Measurements from ENCODE around the gene CHI3L1.

Gene CHI3L1

DNA sequence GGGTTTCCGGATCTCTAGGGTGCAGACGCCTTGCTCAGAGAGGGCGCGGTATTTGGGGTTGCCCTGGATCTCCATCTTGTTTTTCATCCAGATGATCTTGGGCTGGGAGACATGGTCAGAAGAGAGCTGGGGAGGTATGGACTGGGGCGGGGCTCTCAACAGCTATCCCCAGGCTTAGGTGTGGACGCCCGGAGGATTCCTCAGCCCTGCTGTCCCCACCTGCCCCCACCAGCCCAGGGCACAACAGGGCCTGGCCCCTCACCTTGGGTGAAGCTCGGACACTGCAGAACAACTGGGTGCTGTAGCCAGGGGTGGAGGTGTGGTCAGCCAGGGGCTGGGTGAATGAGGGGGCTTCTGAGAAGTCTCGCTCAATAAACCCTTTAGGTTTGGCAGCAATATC, 17.5 kb downstream of the CHI3L1 start:
- Histone ChIP-seq H3K4me3 (replicated peaks; ENCODE audit: low read depth, low read length) (no peak overlapping the region), H3K27me3 (replicated peaks; ENCODE audit: control insufficient read depth, insufficient read depth, low read length) (no peaks in the 10 kb centered on the region; the same call in 1 of the 2 replicates), H3K36me3 (ENCODE audit: control insufficient read depth, insufficient read depth, low read length) (no peaks in the 10 kb centered on the region)
- TF ChIP-seq, protein P1, sequence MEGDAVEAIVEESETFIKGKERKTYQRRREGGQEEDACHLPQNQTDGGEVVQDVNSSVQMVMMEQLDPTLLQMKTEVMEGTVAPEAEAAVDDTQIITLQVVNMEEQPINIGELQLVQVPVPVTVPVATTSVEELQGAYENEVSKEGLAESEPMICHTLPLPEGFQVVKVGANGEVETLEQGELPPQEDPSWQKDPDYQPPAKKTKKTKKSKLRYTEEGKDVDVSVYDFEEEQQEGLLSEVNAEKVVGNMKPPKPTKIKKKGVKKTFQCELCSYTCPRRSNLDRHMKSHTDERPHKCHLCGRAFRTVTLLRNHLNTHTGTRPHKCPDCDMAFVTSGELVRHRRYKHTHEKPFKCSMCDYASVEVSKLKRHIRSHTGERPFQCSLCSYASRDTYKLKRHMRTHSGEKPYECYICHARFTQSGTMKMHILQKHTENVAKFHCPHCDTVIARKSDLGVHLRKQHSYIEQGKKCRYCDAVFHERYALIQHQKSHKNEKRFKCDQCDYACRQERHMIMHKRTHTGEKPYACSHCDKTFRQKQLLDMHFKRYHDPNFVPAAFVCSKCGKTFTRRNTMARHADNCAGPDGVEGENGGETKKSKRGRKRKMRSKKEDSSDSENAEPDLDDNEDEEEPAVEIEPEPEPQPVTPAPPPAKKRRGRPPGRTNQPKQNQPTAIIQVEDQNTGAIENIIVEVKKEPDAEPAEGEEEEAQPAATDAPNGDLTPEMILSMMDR (IDR thresholded peaks at IDR 0.05; ENCODE audit: insufficient read depth, low read length, poor library complexity, severe bottlenecking) = no peak
- no peak for DNase-seq (ENCODE audit: extremely low read depth, insufficient read length)

DNA sequence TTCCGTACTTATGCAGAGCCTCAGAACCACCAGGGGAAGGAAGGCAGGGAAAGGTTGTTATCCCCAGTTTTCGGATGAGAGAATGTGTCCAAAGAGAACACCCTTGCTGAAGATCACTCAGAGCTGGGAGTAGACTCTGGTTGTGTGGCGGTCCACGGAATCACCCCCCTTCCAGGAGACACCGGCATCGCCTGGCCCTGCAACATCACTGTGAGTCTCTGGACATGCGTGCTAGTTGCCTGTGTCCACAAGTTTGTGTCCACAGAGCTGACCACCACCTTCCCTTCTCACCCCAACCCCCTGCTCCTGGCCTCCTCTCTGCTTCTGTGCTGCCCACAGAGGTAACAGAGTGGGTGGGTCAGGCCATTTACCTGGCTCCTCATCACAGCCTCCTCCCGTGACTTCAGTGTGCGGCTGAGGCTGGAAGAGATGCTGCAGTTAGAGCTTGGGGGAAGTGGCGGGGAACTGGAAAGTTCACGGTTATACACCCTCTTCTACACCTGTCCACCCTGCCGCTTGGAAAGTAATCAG, 18.2 kb downstream of the CHI3L1 start:
- no peaks in the 10 kb centered on the region; the same call in 1 of the 2 replicates for H3K27me3 ChIP-seq (replicated peaks; ENCODE audit: control insufficient read depth, insufficient read depth, low read length)
- TF ChIP-seq, protein P1 (IDR thresholded peaks at IDR 0.05; ENCODE audit: insufficient read depth, low read length, poor library complexity, severe bottlenecking) = no peak

GRCh38 chr1:203167913-203168200, 18.6 kb downstream of the CHI3L1 start:
- Histone ChIP-seq H3K4me3 (replicated peaks; ENCODE audit: low read depth, low read length) (no peak overlapping the region), H3K36me3 (ENCODE audit: control insufficient read depth, insufficient read depth, low read length) (no peaks in the 10 kb centered on the region), H3K27me3 (replicated peaks; ENCODE audit: control insufficient read depth, insufficient read depth, low read length) (no peaks in the 10 kb centered on the region; the same call in 1 of the 2 replicates)
- TF ChIP-seq, protein P1 (IDR thresholded peaks at IDR 0.05; ENCODE audit: insufficient read depth, low read length, poor library complexity, severe bottlenecking) = no peak
- DNase-seq (ENCODE audit: extremely low read depth, insufficient read length) = no peak

More for the DNA sequence above, 18.2 kb downstream of the CHI3L1 start:
- no peaks in the 10 kb centered on the region for H3K36me3 ChIP-seq (ENCODE audit: control insufficient read depth, insufficient read depth, low read length)
- no peak for DNase-seq (ENCODE audit: extremely low read depth, insufficient read length)
- H3K4me3 ChIP-seq (replicated peaks; ENCODE audit: low read depth, low read length) = no peak overlapping the region

DNA sequence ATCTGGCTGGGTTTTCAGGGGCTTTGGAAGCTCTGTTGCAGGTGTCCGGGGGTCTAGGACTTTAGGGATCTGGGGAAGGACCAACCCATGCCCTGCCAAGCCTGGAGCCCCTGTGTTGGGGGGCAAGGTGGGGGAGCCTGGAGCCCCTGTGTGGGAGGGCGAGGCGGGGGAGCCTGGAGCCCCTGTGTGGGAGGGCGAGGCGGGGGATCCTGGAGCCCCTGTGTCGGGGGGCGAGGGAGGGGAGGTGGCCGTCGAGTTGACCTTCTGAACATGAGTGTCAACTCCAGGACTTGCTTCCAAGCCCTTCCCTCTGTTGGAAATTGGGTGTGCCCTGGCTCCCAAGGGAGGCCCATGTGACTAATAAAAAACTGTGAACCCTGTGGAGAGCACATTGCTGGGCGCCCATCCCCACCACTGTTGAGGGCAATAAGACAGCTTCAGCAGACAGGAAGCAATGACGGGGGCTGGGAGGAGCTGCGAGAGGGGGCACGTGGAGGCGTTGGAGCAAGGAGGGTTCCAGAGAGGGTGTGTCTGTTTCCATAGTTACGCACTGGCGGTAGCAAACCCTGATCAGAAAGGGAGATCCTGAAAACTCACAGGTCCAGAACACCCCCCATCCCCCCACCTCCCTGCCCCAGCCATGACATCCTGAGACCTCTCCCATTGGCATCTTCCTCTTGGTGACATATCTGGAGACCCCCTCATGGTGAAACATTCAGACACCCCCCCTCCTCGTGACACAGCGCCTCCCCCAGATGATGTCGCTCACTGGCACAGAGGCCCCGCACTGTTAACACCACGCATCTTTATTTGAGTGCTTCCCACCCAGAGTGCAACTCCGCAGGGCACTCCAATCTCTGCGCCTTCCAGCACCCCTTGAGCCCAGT, 19.2 kb downstream of the CHI3L1 start:
- no peak for DNase-seq (ENCODE audit: extremely low read depth, insufficient read length)
- no peak overlapping the region for H3K4me3 ChIP-seq (replicated peaks; ENCODE audit: low read depth, low read length)
- no peaks in the 10 kb centered on the region; the same call in 1 of the 2 replicates for H3K27me3 ChIP-seq (replicated peaks; ENCODE audit: control insufficient read depth, insufficient read depth, low read length)

DNA sequence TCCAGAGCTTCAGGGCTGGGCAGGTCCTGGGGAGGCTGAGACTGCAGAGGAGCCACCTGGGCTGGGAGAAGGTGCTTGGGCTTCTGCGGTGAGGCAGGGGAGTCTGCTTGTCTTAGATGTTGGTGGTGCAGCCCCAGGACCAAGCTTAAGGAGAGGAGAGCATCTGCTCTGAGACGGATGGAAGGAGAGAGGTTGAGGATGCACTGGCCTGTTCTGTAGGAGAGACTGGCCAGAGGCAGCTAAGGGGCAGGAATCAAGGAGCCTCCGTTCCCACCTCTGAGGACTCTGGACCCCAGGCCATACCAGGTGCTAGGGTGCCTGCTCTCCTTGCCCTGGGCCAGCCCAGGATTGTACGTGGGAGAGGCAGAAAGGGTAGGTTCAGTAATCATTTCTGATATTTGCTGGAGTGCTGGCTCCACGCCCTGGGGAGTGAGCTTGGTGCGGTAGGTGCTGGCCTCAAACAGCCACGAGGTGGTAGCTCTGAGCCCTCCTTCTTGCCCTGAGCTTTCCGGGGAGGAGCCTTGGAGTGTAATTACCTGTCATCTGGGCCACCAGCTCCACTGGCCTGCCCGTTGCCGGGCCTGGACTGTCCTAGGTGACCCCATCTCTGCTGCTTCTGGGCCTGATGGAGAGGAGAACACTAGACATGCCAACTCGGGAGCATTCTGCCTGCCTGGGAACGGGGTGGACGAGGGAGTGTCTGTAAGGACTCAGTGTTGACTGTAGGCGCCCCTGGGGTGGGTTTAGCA, 20.1 kb downstream of the CHI3L1 start:
- Histone ChIP-seq H3K4me3 (replicated peaks; ENCODE audit: low read depth, low read length) (no peak overlapping the region), H3K27me3 (replicated peaks; ENCODE audit: control insufficient read depth, insufficient read depth, low read length) (no peaks in the 10 kb centered on the region; the same call in 1 of the 2 replicates), H3K36me3 (ENCODE audit: control insufficient read depth, insufficient read depth, low read length) (no peaks in the 10 kb centered on the region)
- TF ChIP-seq, protein P1 (IDR thresholded peaks at IDR 0.05; ENCODE audit: insufficient read depth, low read length, poor library complexity, severe bottlenecking) = peak; percentile 53
- DNase-seq (ENCODE audit: extremely low read depth, insufficient read length) = no peak

More for the DNA sequence above, 19.2 kb downstream of the CHI3L1 start:
- no peaks in the 10 kb centered on the region for H3K36me3 ChIP-seq (ENCODE audit: control insufficient read depth, insufficient read depth, low read length)
- TF ChIP-seq, protein P1 (IDR thresholded peaks at IDR 0.05; ENCODE audit: insufficient read depth, low read length, poor library complexity, severe bottlenecking) = no peak
